BLaER1 treated with 17β-estradiol and CSF1 and Interleukin-3, amounts not matched to agents 10 nM and 100 nM (cell line): ENCODE data around the gene WDR70.
"Not testable (repeated sequence)": the region's sequence is repeated elsewhere in the genome, so short reads cannot be mapped to it uniquely, and the experiment has no call there.

Experiments used
- H3K27ac ChIP-seq, 11 experiments: shearing (Covaris generic); formaldehyde crosslinking; 2 replicates each; pipeline ENCODE4 v1.8.1; 2022
- H3K27me3 ChIP-seq, 11 experiments: shearing (Covaris generic); formaldehyde crosslinking; 2 replicates each; pipeline ENCODE4 v1.8.1; 2022
- H3K36me3 ChIP-seq, 11 experiments: shearing (Covaris generic); formaldehyde crosslinking; 2 replicates each; pipeline ENCODE4 v1.8.1; 2022
- H3K4me1 ChIP-seq, 10 experiments: shearing (Covaris generic); formaldehyde crosslinking; 2 replicates each; pipeline ENCODE4 v1.8.1; 2022
- H3K4me2 ChIP-seq, 11 experiments: shearing (Covaris generic); formaldehyde crosslinking; 2 replicates each; pipeline ENCODE4 v1.8.1; 2022
- H3K4me3 ChIP-seq, 10 experiments: shearing (Covaris generic); formaldehyde crosslinking; 2 replicates each; pipeline ENCODE4 v1.8.1; 2022
- H3K9ac ChIP-seq, 11 experiments: shearing (Covaris generic); formaldehyde crosslinking; 2 replicates each; pipeline ENCODE4 v1.8.1; 2022
- H3K9me3 ChIP-seq, 11 experiments: shearing (Covaris generic); formaldehyde crosslinking; replicated peaks in 1 of 11; 2 replicates each; pipeline ENCODE4 v1.8.1; 2022
- H4K20me1 ChIP-seq, 11 experiments: shearing (Covaris generic); formaldehyde crosslinking; 2 replicates each; pipeline ENCODE4 v1.8.1; 2022
- Cebpa-rat ChIP-seq, 11 experiments: shearing (Covaris generic); IDR thresholded peaks; 2 replicates each; pipeline ENCODE4 v1.8.1; 2022

WDR70 gene

GRCh38 chr5:37662789-37663485 is 283.8 kb downstream of the WDR70 start:
- peaks cover 0 to 11% (median 0%) of the 10 kb centered on the region in 11 experiments; a peak in 2 of 22 replicates for H3K36me3 ChIP-seq
- no peak overlapping the region for H3K4me3 ChIP-seq
- H3K4me1 ChIP-seq = peaks cover 0 to 4% (median 0%) of the 10 kb centered on the region in 10 experiments; a peak in 1 of 20 replicates
- no peak overlapping the region for H3K27ac ChIP-seq
- H4K20me1 ChIP-seq = peaks cover 0 to 10% (median 0%) of the 10 kb centered on the region in 11 experiments; a peak in 2 of 22 replicates
- H3K27me3 ChIP-seq = no peaks in the 10 kb centered on the region
- H3K4me2 ChIP-seq = no peak overlapping the region
- TF ChIP-seq Cebpa-rat (IDR thresholded peaks at IDR 0.05) = no peak
- H3K9me3 ChIP-seq = 0 out of 22 replicates have a peak, but pooled peaks cover 0 to 4% (median 0%) of the 10 kb centered on the region in 11 experiments
- no peak overlapping the region for H3K9ac ChIP-seq

GRCh38 chr5:37663538-37663937 is 284.4 kb downstream of the WDR70 start:
- Histone ChIP-seq H3K36me3 (peaks cover 0 to 11% (median 0%) of the 10 kb centered on the region in 11 experiments; a peak in 3 of 22 replicates), H3K9ac (no peak overlapping the region), H3K4me1 (no peaks in the 10 kb centered on the region), H3K4me3 (no peak overlapping the region), H3K27me3 (no peaks in the 10 kb centered on the region), H4K20me1 (peaks cover 0 to 10% (median 0%) of the 10 kb centered on the region in 11 experiments; a peak in 2 of 22 replicates), H3K27ac (no peak overlapping the region), H3K4me2 (no peak overlapping the region), H3K9me3 (0 out of 22 replicates have a peak, but pooled peaks cover 0 to 4% (median 0%) of the 10 kb centered on the region in 11 experiments)
- TF ChIP-seq Cebpa-rat (IDR thresholded peaks at IDR 0.05) = no peak

- peaks cover 0 to 14% (median 0%) of the 10 kb centered on the region in 11 experiments; a peak in 2 of 22 replicates for H4K20me1 ChIP-seq
- H3K27me3 ChIP-seq = no peaks in the 10 kb centered on the region
- no peak overlapping the region for H3K27ac ChIP-seq
- no peak for TF ChIP-seq Cebpa-rat (IDR thresholded peaks at IDR 0.05)
- H3K36me3 ChIP-seq = peaks cover 0 to 11% (median 0%) of the 10 kb centered on the region in 11 experiments; a peak in 6 of 22 replicates
- no peak overlapping the region for H3K9ac ChIP-seq
- no peak overlapping the region for H3K4me3 ChIP-seq
- H3K4me2 ChIP-seq = no peak overlapping the region
- H3K9me3 ChIP-seq = peaks cover 0 to 8% (median 3%) of the 10 kb centered on the region in 11 experiments; a peak in 10 of 22 replicates
- no peaks in the 10 kb centered on the region for H3K4me1 ChIP-seq
Observed at GRCh38 chr5:37664551-37664950, 285.4 kb downstream of the WDR70 start.

DNA sequence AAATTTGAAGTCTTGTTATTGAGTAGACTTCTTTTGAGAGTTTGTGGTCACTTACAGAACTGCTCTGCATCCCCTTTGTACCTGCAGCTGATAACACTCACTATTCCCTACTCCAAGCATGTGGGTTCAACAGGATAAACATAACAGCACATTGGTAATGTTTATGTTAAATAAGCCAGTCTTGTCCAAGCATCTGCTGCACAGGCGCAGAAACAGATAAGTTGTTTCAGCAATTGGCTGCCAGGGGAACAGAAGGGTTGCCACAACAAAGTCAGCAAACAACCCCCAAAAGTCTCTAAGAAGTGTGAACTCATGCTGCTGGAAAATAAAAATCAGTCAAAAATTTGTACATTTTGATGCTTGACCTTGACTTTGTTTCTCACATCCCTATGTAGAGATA is 286.2 kb downstream of the WDR70 start:
- no peaks in the 10 kb centered on the region for H3K27me3 ChIP-seq
- H3K36me3 ChIP-seq = peaks cover 0 to 11% (median 0%) of the 10 kb centered on the region in 11 experiments; a peak in 6 of 22 replicates
- no peaks in the 10 kb centered on the region for H3K4me1 ChIP-seq
- no peak overlapping the region for H3K27ac ChIP-seq
- no peak overlapping the region for H3K9ac ChIP-seq
- peaks cover 0 to 18% (median 0%) of the 10 kb centered on the region in 11 experiments; a peak in 2 of 22 replicates for H4K20me1 ChIP-seq
- H3K4me3 ChIP-seq = no peak overlapping the region
- no peak for TF ChIP-seq Cebpa-rat (IDR thresholded peaks at IDR 0.05)
- no peak overlapping the region for H3K4me2 ChIP-seq
- peaks cover 0 to 11% (median 6%) of the 10 kb centered on the region in 11 experiments; a peak in 10 of 22 replicates for H3K9me3 ChIP-seq

DNA sequence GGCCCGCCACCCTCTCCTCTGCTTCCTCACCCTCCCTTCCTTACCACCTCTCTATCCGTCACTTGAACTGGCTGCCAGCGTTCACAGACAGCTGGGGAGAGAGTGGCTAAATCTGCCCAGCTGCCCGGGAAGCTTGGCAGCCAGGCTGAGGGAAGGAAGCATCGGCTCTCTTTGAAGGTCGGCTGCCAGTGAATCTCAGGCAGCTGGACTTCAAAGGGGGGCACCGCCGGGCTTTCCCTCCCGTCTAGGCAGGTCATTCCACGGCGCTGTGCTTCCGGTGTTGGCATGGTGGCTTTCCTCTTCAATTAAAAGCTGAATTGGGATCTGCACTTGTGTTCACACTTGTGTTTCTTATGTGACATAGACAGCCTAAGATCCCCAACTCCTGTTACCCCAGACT is 286.8 kb downstream of the WDR70 start:
- Histone ChIP-seq H3K27ac (no peak overlapping the region), H3K9me3 (peaks cover 0 to 11% (median 6%) of the 10 kb centered on the region in 11 experiments; a peak in 10 of 22 replicates), H4K20me1 (peaks cover 0 to 22% (median 0%) of the 10 kb centered on the region in 11 experiments; a peak in 2 of 22 replicates), H3K4me1 (no peaks in the 10 kb centered on the region), H3K36me3 (peaks cover 0 to 11% (median 0%) of the 10 kb centered on the region in 11 experiments; a peak in 6 of 22 replicates), H3K4me3 (no peak overlapping the region), H3K9ac (no peak overlapping the region), H3K27me3 (no peaks in the 10 kb centered on the region), H3K4me2 (no peak overlapping the region)
- no peak for TF ChIP-seq Cebpa-rat (IDR thresholded peaks at IDR 0.05)

DNA sequence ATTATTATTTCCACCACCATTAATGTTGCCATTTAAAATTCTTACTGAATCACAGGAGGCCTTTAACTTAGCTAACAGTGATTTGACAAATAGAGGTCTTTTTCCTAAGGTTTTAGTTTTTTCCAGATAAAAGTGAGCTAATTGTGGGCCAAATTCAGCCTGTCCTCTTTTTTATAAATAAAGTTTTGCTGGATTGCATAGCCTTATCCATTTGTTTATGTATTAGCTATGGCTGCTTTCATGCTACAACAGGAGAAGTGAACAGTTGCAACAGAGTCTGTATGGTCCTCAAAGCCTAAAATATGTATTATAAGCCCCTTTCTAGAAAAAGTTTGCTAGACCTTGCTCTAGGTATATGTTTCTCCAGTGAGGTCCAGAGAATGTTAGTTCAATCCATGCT is 288.3 kb downstream of the WDR70 start:
- no peak overlapping the region for H3K4me2 ChIP-seq
- H3K9ac ChIP-seq = no peak overlapping the region
- no peak overlapping the region for H3K27ac ChIP-seq
- H3K9me3 ChIP-seq = peaks cover 0 to 11% (median 6%) of the 10 kb centered on the region in 11 experiments; a peak in 10 of 22 replicates
- peaks cover 7 to 11% (median 9%) of the 10 kb centered on the region in 10 experiments for H3K4me1 ChIP-seq
- TF ChIP-seq Cebpa-rat (IDR thresholded peaks at IDR 0.05) = no peak
- H3K36me3 ChIP-seq = peaks cover 0 to 11% (median 0%) of the 10 kb centered on the region in 11 experiments; a peak in 6 of 22 replicates
- no peak overlapping the region for H3K4me3 ChIP-seq
- H3K27me3 ChIP-seq = no peaks in the 10 kb centered on the region
- H4K20me1 ChIP-seq = peaks cover 0 to 27% (median 0%) of the 10 kb centered on the region in 11 experiments; a peak in 6 of 22 replicates

- Histone ChIP-seq H3K27ac (no peak overlapping the region), H3K4me2 (no peak overlapping the region)
Observed at GRCh38 chr5:37667846-37668245, 288.7 kb downstream of the WDR70 start.

DNA sequence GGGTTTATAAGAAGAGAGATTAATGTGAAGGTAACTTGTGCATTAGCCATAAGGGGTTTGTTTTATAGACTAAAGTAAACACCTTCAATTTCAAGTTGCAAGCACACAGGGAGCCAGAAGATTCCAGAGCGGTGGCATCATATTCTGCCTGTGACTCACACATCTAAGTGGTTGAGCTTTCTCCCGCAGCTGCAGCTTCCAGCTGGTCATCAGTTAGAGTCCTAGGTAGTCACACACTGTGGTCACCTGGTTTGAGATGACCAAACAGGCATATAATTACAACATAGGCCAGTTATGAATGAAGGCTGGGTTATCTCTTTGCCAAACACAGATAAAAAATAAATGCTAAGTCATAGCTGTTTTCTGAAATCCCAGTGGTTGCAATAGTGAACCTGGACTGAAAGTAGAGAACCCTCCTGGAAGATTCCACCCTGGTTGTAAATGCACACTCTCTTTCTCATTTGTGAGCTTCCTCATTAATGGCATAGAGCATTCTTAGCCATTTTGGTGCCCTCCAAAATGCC is 289.5 kb downstream of the WDR70 start:
- Histone ChIP-seq H3K4me3 (no peak overlapping the region), H3K9me3 (peaks cover 0 to 11% (median 6%) of the 10 kb centered on the region in 11 experiments; a peak in 11 of 22 replicates), H3K27ac (no peak overlapping the region), H3K4me2 (no peak overlapping the region), H3K4me1 (peaks cover 10 to 15% (median 13%) of the 10 kb centered on the region in 10 experiments), H3K9ac (no peak overlapping the region), H3K36me3 (peaks cover 0 to 11% (median 0%) of the 10 kb centered on the region in 11 experiments; a peak in 6 of 22 replicates), H3K27me3 (no peaks in the 10 kb centered on the region), H4K20me1 (peaks cover 0 to 35% (median 0%) of the 10 kb centered on the region in 11 experiments; a peak in 6 of 22 replicates)
- TF ChIP-seq Cebpa-rat (IDR thresholded peaks at IDR 0.05) = no peak

More at GRCh38 chr5:37667846-37668245, 288.7 kb downstream of the WDR70 start:
- Histone ChIP-seq H3K4me3 (no peak overlapping the region), H3K4me1 (peaks cover 10 to 15% (median 13%) of the 10 kb centered on the region in 10 experiments), H4K20me1 (peaks cover 0 to 32% (median 0%) of the 10 kb centered on the region in 11 experiments; a peak in 6 of 22 replicates), H3K36me3 (peaks cover 0 to 11% (median 0%) of the 10 kb centered on the region in 11 experiments; a peak in 6 of 22 replicates), H3K9ac (no peak overlapping the region), H3K9me3 (peaks cover 0 to 11% (median 6%) of the 10 kb centered on the region in 11 experiments; a peak in 10 of 22 replicates), H3K27me3 (no peaks in the 10 kb centered on the region)
- TF ChIP-seq Cebpa-rat (IDR thresholded peaks at IDR 0.05) = no peak

- Histone ChIP-seq H3K9me3 (peaks cover 5 to 16% (median 11%) of the 10 kb centered on the region in 11 experiments; a peak in 16 of 22 replicates), H3K4me2 (peak overlapping the region; percentile 48 to 70 (median 56)), H3K4me1 (peaks cover 10 to 15% (median 13%) of the 10 kb centered on the region in 10 experiments), H4K20me1 (peaks cover 0 to 32% (median 0%) of the 10 kb centered on the region in 11 experiments; a peak in 6 of 22 replicates), H3K36me3 (peaks cover 0 to 10% (median 0%) of the 10 kb centered on the region in 11 experiments; a peak in 4 of 22 replicates)
- not testable (repeated sequence) for H3K27me3 ChIP-seq, H3K4me3 ChIP-seq, H3K9ac ChIP-seq, H3K27ac ChIP-seq
Observed at GRCh38 chr5:37672118-37672588, 293.0 kb downstream of the WDR70 start.

DNA sequence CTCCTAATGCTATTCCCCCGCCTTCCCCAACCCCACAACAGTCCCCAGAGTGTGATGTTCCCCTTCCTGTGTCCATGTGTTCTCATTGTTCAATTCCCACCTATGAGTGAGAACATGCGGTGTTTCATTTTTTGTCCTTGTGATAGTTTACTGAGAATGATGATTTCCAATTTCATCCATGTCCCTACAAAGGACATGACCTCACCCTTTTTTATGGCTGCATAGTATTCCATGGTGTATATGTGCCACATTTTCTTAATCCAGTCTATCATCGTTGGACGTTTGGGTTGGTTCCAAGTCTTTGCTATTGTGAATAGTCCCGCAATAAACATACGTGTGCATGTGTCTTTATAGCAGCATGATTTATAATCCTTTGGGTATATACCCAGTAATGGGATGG is 295.2 kb downstream of the WDR70 start:
- Histone ChIP-seq H3K4me1 (peaks cover 10 to 15% (median 13%) of the 10 kb centered on the region in 10 experiments), H3K9me3 (peaks cover 5 to 17% (median 8%) of the 10 kb centered on the region in 11 experiments; a peak in 20 of 22 replicates), H4K20me1 (peaks cover 0 to 29% (median 0%) of the 10 kb centered on the region in 11 experiments; a peak in 6 of 22 replicates)
- not testable (repeated sequence) for H3K9ac ChIP-seq, H3K4me3 ChIP-seq, H3K4me2 ChIP-seq, H3K27ac ChIP-seq, H3K36me3 ChIP-seq, H3K27me3 ChIP-seq

DNA sequence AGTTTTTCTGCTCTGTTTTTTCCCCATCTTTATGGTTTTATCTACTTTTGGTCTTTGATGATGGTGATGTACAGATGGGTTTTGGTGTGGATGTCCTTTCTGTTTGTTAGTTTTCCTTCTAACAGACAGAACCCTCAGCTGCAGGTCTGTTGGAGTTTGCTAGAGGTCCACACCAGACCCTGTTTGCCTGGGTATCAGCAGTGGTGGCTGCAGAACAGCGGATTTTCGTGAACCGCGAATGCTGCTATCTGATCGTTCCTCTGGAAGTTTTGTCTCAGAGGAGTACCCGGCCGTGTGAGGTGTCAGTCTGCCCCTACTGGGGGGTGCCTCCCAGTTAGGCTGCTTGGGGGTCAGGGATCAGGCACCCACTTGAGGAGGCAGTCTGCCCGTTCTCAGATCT is 300.2 kb downstream of the WDR70 start:
- not testable (repeated sequence) for H3K4me3 ChIP-seq, H3K4me2 ChIP-seq, H3K9ac ChIP-seq, H3K4me1 ChIP-seq, H3K27ac ChIP-seq, H4K20me1 ChIP-seq, H3K27me3 ChIP-seq
- Histone ChIP-seq H3K36me3 (peaks cover 0 to 15% (median 8%) of the 10 kb centered on the region in 11 experiments; a peak in 6 of 22 replicates), H3K9me3 (peaks cover 45 to 54% (median 51%) of the 10 kb centered on the region in 11 experiments)

GRCh38 chr5:37679903-37680302 is 300.8 kb downstream of the WDR70 start:
- H3K27me3 ChIP-seq, H3K9ac ChIP-seq, H3K4me1 ChIP-seq, H3K4me2 ChIP-seq, H4K20me1 ChIP-seq, H3K27ac ChIP-seq, H3K4me3 ChIP-seq: not testable (repeated sequence)
- Histone ChIP-seq H3K36me3 (peaks cover 0 to 17% (median 8%) of the 10 kb centered on the region in 11 experiments; a peak in 7 of 22 replicates), H3K9me3 (peaks cover 45 to 58% (median 50%) of the 10 kb centered on the region in 11 experiments)
